Activated CD4-positive, alpha-beta T cell treated with anti-CD3 and anti-CD28 coated beads, Interleukin-2, Interleukin-6, amounts not matched to agents 100 ng/mL and 50 ng/mL, durations not matched to agents 16 hours and 8 hours (primary cell): ENCODE data around the gene TUBA1C.
"Not testable (repeated sequence)": the region's sequence is repeated elsewhere in the genome, so short reads cannot be mapped to it uniquely, and the experiment has no call there.

ENCODE experiments used
- DNase-seq: peaks from one replicate; pipeline ENCODE4 v3.0.0-alpha.2; 2020

Gene TUBA1C

GRCh38 chr12:49283541-49284429, 18.9 kb downstream of the TUBA1C start:
- DNase-seq, result no peak

GRCh38 chr12:49284672-49285071, 19.8 kb downstream of the TUBA1C start:
- no peak for DNase-seq

- DNase-seq, result no peak
Observed at GRCh38 chr12:49287876-49288275, 23.0 kb downstream of the TUBA1C start.

GRCh38 chr12:49288412-49288853, 23.6 kb downstream of the TUBA1C start:
- peak; percentile 79 for DNase-seq

GRCh38 chr12:49288922-49289555, 24.2 kb downstream of the TUBA1C start:
- DNase-seq, result no peak

- DNase-seq, result no peak
Observed at GRCh38 chr12:49292729-49293055, 27.8 kb downstream of the TUBA1C start.

- no peak for DNase-seq
Observed at GRCh38 chr12:49293056-49293956, 28.4 kb downstream of the TUBA1C start.

- no peak for DNase-seq
Observed at GRCh38 chr12:49294086-49294803, 29.4 kb downstream of the TUBA1C start.

- DNase-seq, result no peak
Observed at GRCh38 chr12:49294804-49295081, 29.9 kb downstream of the TUBA1C start.

GRCh38 chr12:49295082-49295936, 30.4 kb downstream of the TUBA1C start, which contains the start of gene PRPH:
Gene PRPH (plus strand): TSS chr12:49295147. CDS start chr12:49295201, 54 bp downstream.
- no peak for DNase-seq

- DNase-seq, result peak; percentile 77
Observed at GRCh38 chr12:49296034-49296835, 31.4 kb downstream of the TUBA1C start.

- DNase-seq, result peak; percentile 59
Observed at GRCh38 chr12:49296836-49297694, 32.2 kb downstream of the TUBA1C start.

- no peak for DNase-seq
Observed at GRCh38 chr12:49297695-49298060, 32.8 kb downstream of the TUBA1C start.

- DNase-seq, result no peak
Observed at GRCh38 chr12:49298160-49298559, 33.3 kb downstream of the TUBA1C start.

GRCh38 chr12:49301760-49302159, 36.9 kb downstream of the TUBA1C start:
- DNase-seq, result peak; percentile 82

GRCh38 chr12:49304161-49304560, 39.3 kb downstream of the TUBA1C start:
- DNase-seq, result no peak

- DNase-seq, result no peak
Observed at GRCh38 chr12:49305762-49306510, 41.1 kb downstream of the TUBA1C start.

GRCh38 chr12:49309386-49309785, 44.5 kb downstream of the TUBA1C start:
- DNase-seq, result no peak

GRCh38 chr12:49310451-49311000, 45.6 kb downstream of the TUBA1C start:
- not testable (repeated sequence) for DNase-seq
